Ammon's horn (tissue), 1 donor: ENCODE data around the gene ADAM10.
"Not testable (repeated sequence)": the region's sequence is repeated elsewhere in the genome, so short reads cannot be mapped to it uniquely, and the experiment has no call there.

Experiments used
- DNase-seq: peaks from one replicate; pipeline ENCODE4 v3.0.0-alpha.2; 2016; ENCODE audit warnings: low spot score

Gene ADAM10

GRCh38 chr15:58608129-58608590, 141.3 kb downstream of the ADAM10 start:
- DNase-seq, result no peak

GRCh38 chr15:58606577-58607080, 142.9 kb downstream of the ADAM10 start:
- no peak for DNase-seq

GRCh38 chr15:58605931-58606530, 143.5 kb downstream of the ADAM10 start:
- DNase-seq, result no peak

- no peak for DNase-seq
Observed at GRCh38 chr15:58604455-58604923, 145.0 kb downstream of the ADAM10 start.

GRCh38 chr15:58603927-58604326, 145.6 kb downstream of the ADAM10 start:
- not testable (repeated sequence) for DNase-seq

GRCh38 chr15:58602823-58603222, 146.7 kb downstream of the ADAM10 start:
- DNase-seq, result no peak

GRCh38 chr15:58598829-58599210, 150.7 kb downstream of the ADAM10 start:
- no peak for DNase-seq

- DNase-seq, result no peak
Observed at GRCh38 chr15:58597943-58598828, 151.3 kb downstream of the ADAM10 start.

- DNase-seq, result no peak
Observed at GRCh38 chr15:58595516-58596263, 153.8 kb downstream of the ADAM10 start.

- no peak for DNase-seq
Observed at GRCh38 chr15:58594898-58595297, 154.6 kb downstream of the ADAM10 start.

GRCh38 chr15:58593870-58594269, 155.6 kb downstream of the ADAM10 start:
- no peak for DNase-seq

- DNase-seq, result no peak
Observed at GRCh38 chr15:58590926-58591325, 158.6 kb downstream of the ADAM10 start.

GRCh38 chr15:58590236-58590635, 159.3 kb downstream of the ADAM10 start:
- DNase-seq, result no peak

GRCh38 chr15:58589047-58589446, 160.5 kb downstream of the ADAM10 start:
- DNase-seq, result no peak

GRCh38 chr15:58588096-58588495, 161.4 kb downstream of the ADAM10 start:
- no peak for DNase-seq

GRCh38 chr15:58587486-58587885, 162.0 kb downstream of the ADAM10 start:
- no peak for DNase-seq

- no peak for DNase-seq
Observed at GRCh38 chr15:58585693-58586443, 163.6 kb downstream of the ADAM10 start.

GRCh38 chr15:58584789-58585461, 164.6 kb downstream of the ADAM10 start:
- no peak for DNase-seq

GRCh38 chr15:58583171-58583908, 166.2 kb downstream of the ADAM10 start:
- DNase-seq, result peak; percentile 47

GRCh38 chr15:58582160-58582559, 167.3 kb downstream of the ADAM10 start:
- peak; percentile 54 for DNase-seq
